NCI-H524 treated with DMSO at 0.1 percent for 48 hours (cell line): ENCODE results near the gene OR4D2.

Experiments
- DNase-seq: peaks from one replicate; lab custom pipeline; 2025; lab: John Stamatoyannopoulos, UW

OR4D2 gene

DNA sequence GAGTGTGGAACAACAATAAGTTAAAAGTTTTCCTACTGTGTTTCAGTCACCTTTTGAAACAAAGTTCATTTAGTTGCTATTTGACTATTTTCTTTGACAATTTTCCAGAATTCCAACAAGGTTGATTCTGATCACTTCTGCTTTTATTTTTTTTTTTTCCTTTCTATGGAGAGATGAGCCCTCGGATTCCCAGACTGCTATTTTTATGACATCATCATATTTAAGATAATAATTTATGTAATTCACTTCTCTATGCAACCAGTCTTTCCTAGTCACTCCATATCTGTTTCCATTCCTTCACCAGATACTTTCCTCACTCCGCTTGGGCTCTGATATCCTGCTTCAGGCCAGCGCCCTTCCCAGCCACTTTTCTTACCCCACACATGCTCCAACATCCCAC is 8.1 kb downstream of the OR4D2 start:
- no peak for DNase-seq

- DNase-seq, result no peak
Measured at GRCh38 chr17:58176200-58176599, 9.4 kb downstream of the OR4D2 start.

GRCh38 chr17:58181796-58182195 is 15.0 kb downstream of the OR4D2 start:
- no peak for DNase-seq

- no peak for DNase-seq
Measured at GRCh38 chr17:58183514-58183913, 16.7 kb downstream of the OR4D2 start.

DNA sequence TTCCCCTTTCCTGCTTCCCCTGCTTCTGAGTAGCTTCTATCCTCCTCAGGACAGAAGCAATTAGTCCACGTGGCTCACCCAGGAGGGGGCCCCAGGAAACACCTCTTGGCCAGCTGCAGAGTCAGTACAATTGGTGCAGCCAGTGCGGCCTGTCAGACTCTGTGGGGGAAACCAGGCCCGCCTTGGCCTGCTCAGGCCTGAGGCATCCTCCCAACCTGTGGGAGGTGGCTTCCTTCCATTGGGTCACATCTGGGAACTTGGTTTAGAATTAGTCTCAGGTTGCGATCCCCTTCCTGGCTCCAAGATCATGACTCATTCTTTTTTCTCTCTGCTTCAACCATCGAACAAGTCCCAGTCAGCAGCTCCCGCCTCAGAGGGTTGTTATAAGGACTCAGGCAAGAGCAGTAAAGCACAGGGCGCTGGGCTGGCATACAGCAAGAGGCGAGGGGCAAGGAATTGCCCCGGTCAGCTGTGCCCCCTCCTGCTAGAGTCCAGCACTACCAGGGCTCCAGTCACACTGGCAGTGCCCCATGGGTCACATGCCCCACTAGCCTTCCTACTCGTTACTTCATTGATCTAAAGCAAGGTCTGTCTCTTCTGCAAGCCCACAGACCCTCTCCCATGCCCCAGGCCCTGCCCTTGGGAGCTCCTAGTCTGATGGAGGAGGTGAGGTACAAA is 17.7 kb downstream of the OR4D2 start:
- no peak for DNase-seq

- DNase-seq, result no peak
Measured at GRCh38 chr17:58184986-58185761, 18.4 kb downstream of the OR4D2 start.

DNA sequence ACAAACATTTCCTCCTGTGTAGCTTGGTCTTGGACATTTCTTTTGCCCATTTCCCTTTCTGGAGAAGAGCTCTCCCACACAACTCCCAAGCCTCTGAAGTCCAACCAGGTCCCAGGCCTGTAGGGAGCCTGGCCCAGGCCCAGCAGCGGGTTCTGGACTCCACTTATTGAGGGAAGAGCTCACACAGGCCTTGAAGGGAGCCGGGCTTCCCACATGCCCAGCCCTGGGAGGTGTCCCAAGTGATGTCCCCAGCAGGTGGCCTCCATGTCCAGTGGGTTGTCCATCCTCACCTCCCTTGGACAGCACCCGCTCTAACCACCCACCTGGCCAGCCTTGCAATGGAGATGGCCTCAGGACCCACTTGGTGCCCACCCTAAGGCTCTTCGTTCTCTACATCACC is 19.8 kb downstream of the OR4D2 start:
- no peak for DNase-seq

- DNase-seq, result no peak
Measured at GRCh38 chr17:58187063-58187462, 20.3 kb downstream of the OR4D2 start.

DNA sequence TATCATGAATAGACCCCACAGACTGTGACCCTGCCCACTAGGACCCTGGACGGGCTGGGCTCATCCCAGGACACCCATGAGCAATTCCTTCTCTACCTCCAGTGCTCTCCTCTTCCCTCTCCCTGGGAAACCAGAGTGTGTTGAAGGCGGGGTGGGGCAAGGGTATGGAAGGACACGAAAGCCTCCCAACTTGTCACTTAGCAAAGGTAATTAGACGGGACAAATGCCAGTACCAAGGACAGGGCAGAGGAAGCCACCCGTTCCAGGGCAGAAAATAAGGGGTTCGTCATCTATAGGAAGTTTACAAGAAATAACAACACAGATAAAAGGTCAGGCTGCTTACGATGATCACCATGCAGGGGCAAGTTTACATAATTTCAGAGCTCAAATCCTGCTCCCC is 20.9 kb downstream of the OR4D2 start:
- no peak for DNase-seq

- DNase-seq, result no peak
Measured at GRCh38 chr17:58189436-58190146, 22.8 kb downstream of the OR4D2 start.

DNA sequence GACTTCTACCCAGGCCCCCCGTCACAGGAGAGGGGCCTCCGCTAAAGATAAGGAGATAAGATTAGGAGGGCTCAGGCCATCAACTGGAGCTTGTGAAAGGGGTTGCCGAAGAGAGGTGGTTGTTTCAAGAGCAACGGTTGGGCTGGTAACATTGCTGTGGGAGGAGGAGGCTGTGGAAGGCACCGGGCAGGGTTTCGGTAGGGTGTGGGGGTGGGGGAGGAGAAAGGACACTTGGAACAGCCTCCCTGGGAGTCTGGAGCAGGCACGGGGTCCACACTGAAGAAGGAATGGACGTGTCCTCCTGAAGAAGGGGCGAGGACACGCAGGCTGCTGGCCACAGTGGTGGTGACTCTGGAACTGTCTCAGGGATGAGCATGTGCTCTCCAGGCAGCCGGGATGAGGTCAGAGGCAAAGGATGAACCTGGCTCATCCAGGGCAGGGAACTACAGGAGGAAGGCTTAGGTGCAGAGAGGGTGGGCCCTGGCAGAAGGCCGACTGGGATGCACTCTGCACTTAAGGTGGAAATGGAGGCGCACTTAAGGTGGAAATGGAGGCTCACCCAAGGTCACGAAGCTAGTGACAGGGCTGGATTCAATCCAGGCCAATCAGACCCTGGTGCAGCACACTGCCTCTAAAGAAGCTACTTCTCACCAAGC is 24.6 kb downstream of the OR4D2 start:
- DNase-seq, result no peak

DNA sequence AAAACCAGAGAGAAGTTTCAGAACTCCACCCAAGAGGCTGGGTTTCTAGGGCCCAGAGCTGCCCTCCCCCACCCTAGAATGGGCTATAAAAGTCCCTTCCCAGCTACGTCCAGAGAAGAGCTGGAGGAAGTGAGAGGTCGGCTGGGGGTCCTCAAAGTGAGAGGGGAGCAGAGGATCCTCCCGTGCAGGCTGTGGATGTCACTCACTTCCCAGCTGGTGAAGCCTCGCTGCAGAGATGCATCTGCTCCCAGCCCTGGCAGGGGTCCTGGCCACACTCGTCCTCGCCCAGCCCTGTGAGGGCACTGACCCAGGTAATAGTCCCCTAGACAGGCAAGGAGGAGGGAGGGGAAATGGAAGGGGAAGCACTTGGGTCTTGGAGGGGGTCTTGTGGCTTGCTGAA is 25.8 kb downstream of the OR4D2 start, which contains the start of gene EPX:
Gene EPX (plus strand): TSS at position 115 of the 400 bp plus-strand sequence. CDS start 121 bp downstream, at position 236.
- DNase-seq, result no peak

DNA sequence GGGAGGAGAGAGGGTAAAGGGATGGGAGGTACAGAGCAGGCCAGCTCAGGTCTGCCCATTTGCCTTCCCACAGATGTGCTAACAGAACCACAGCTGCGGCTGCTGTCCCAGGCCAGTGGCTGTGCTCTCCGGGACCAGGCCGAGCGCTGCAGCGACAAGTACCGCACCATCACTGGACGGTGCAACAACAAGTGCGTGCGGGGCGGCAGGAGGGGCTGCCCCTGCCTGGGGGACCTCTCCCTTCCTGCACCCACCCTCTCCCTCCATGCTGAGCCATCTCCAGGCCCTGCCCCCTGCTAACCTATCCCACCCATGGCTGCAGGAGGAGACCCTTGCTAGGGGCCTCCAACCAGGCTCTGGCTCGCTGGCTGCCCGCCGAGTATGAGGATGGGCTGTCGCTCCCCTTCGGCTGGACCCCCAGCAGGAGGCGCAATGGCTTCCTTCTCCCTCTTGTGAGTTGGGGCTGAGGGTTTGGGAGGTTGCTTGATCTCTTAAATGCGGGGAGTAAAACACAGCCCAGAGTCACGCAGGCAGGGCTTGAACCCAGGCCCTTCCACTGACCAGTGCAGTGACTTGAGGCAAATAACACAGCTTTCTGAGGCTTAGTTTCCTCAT is 27.0 kb downstream of the OR4D2 start:
- no peak for DNase-seq

DNA sequence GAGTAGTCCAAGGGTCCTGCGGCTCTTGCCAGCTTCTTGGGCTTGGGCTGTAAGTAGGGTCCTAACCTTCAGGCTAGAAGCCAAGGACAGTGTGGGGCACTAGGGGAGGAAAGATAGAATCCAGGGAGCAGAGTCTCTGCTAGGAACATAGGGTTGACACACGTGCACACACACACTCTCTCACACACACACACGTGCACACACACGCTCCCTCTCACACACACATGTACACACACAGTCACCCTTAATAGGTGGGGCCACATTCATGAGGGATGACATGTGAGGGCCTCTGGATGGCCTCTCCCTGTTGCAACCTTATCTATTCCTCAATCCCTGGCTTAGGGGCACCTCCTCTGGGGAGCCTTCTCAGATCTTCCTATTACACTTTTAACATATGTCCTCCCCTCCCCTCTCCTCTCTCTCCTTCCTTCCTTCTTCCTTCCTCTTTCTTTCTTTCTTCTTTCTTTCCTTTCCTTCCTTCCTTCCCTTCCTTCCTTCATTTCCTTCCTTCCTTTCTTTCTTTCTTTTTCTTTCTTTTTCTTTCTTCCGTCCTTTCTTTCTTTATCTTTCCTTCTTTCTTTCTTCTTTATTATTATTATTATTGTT is 28.8 kb downstream of the OR4D2 start:
- no peak for DNase-seq

DNA sequence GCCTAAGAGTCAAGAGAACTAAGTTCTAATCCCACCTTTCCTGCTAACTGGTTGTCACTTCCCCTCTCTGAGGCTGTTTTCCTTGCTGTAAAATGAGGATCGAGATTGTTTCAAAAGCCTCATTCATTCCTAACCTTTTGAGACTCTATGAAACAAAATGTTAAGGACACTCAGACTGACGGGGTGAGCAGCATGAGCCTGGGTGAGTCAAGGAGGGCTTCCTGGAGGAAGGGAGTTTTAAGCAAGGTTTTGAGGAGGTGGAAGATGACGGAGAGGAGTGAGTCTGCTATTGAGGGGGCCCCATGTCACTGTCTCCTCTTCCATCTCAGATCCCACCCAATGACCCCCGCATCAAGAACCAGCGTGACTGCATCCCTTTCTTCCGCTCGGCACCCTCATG is 29.8 kb downstream of the OR4D2 start:
- no peak for DNase-seq

- DNase-seq, result peak; percentile 27
Measured at GRCh38 chr17:58200024-58200633, 33.3 kb downstream of the OR4D2 start.

DNA sequence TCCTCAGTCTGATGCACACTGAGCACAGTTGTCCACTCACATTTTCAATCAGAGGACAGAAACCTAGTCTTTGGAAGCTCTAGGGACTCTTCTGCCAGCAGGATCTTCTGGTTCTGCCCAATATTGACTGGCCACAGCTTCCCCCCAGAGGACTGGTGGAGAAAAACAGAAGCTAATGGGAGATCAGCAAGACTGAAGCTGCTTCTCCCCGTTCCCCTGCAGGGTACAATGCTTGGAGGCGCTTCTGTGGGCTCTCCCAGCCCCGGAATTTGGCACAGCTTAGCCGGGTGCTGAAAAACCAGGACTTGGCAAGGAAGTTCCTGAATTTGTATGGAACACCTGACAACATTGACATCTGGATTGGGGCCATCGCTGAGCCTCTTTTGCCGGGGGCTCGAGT is 36.1 kb downstream of the OR4D2 start:
- no peak for DNase-seq

- no peak for DNase-seq
Measured at GRCh38 chr17:58204796-58205195, 38.0 kb downstream of the OR4D2 start.

- DNase-seq, result no peak
Measured at GRCh38 chr17:58205936-58206335, 39.2 kb downstream of the OR4D2 start.

GRCh38 chr17:58207451-58207850 is 40.7 kb downstream of the OR4D2 start:
- no peak for DNase-seq

- DNase-seq, result no peak
Measured at GRCh38 chr17:58208344-58208743, 41.6 kb downstream of the OR4D2 start.
